CD4-positive, alpha-beta memory T cell (primary cell): ENCODE measurements around the gene RSPRY1. TPM values are rescaled to one million over a fixed set of nuclear protein-coding genes. Genes with fewer than 3 reads are reported as not detected.

ENCODE experiments used
- CTCF ChIA-PET: fragments of 350-600 bp; sonication (Branson Sonifier 250); formaldehyde crosslinking; loops from one replicate; lab custom pipeline; 2021; ENCODE audit warnings: inconsistent platforms; ENCODE audit not compliant: partially characterized antibody; lab: Charles Lee
- POLR2A ChIA-PET: fragments of 350-600 bp; sonication (Branson Sonifier 250); formaldehyde crosslinking; loops from one replicate; lab custom pipeline; 2021; ENCODE audit not compliant: partially characterized antibody; lab: Charles Lee
- DNase-seq, 5 donors: peaks; one replicate each; pipeline versions ENCODE4 v3.0.0 to v3.0.0-alpha.2; 2020 to 2022; ENCODE audit warnings: mixed read lengths in 1 of 5
- H3K27ac ChIP-seq: one replicate; pipeline ENCODE4 v1.7.0; 2013; ENCODE audit warnings: low read depth, low read length
- H3K27me3 ChIP-seq: 2 replicates; pipeline ENCODE4 v1.7.0; 2013; ENCODE audit warnings: mild to moderate bottlenecking, low read length, moderate library complexity; ENCODE audit not compliant: insufficient read depth
- H3K36me3 ChIP-seq: 2 replicates; pipeline ENCODE4 v1.7.0; 2013; ENCODE audit warnings: mild to moderate bottlenecking, low read length, moderate library complexity; ENCODE audit not compliant: insufficient read depth
- H3K4me1 ChIP-seq: 2 replicates; pipeline ENCODE4 v1.7.0; 2013; ENCODE audit warnings: mild to moderate bottlenecking, low read length, moderate library complexity; ENCODE audit not compliant: insufficient read depth
- H3K4me3 ChIP-seq, 2 donors: one replicate each; pipeline ENCODE4 v1.7.0; 2013; ENCODE audit warnings: low read length in 2 of 2, mild to moderate bottlenecking in 1 of 2
- H3K9me3 ChIP-seq, 2 donors: one replicate each; pipeline ENCODE4 v1.7.0; 2013; ENCODE audit warnings: low read length in 2 of 2, control low read depth in 1 of 2; ENCODE audit not compliant: control insufficient read depth in 1 of 2
- H3K27ac Mint-ChIP-seq, 7 donors: one replicate each; pipeline ENCODE4 v1.8.0; 2020 to 2021; ENCODE audit warnings: mixed read lengths in 7 of 7, mild to moderate bottlenecking in 6 of 7, inconsistent platforms in 3 of 7, moderate library complexity in 3 of 7
- H3K27me3 Mint-ChIP-seq, 2 donors: one replicate each; pipeline ENCODE4 v1.8.0; 2020 to 2021; ENCODE audit warnings: mixed read lengths in 2 of 2
- H3K36me3 Mint-ChIP-seq, 2 donors: one replicate each; pipeline ENCODE4 v1.8.0; 2020 to 2021; ENCODE audit warnings: mixed read lengths in 2 of 2, inconsistent platforms in 1 of 2, mild to moderate bottlenecking in 1 of 2
- H3K4me1 Mint-ChIP-seq, 4 donors: one replicate each; pipeline ENCODE4 v1.8.0; 2020 to 2021; ENCODE audit warnings: mixed read lengths in 4 of 4, mild to moderate bottlenecking in 1 of 4
- H3K4me3 Mint-ChIP-seq, 8 donors: one replicate each; pipeline ENCODE4 v1.8.0; 2020 to 2021; ENCODE audit warnings: mixed read lengths in 8 of 8, mild to moderate bottlenecking in 7 of 8, moderate library complexity in 6 of 8, inconsistent platforms in 3 of 8
- H3K9me3 Mint-ChIP-seq, 8 donors: one replicate each; pipeline ENCODE4 v1.8.0; 2020 to 2021; ENCODE audit warnings: mixed read lengths in 8 of 8, mild to moderate bottlenecking in 5 of 8, inconsistent platforms in 3 of 8, moderate library complexity in 1 of 8
- intact Hi-C: fragments of 100-400 bp; cut with micrococcal nuclease; formaldehyde crosslinking; loops from one replicate; pipeline ENCODE4 v1.15.1; 2023
- polyA plus RNA-seq, 2 donors: library from polyadenylated mRNA; unstranded; fragments of 300-500 nt; fragmentation: Illumina TruSeq; gene quantifications; one replicate each; pipeline ENCODE4 v1.2.3, GENCODE V29; 2021
- total RNA-seq, 2 experiments: library from RNA; stranded (reverse); gene quantifications; one replicate each; pipeline ENCODE4 v1.2.3, GENCODE V29; 2021

Gene RSPRY1
- total and polyA plus RNA-seq, 4 experiments from 2014 or later, result 28.5 to 38.0 (median 33.4) TPM

DNA sequence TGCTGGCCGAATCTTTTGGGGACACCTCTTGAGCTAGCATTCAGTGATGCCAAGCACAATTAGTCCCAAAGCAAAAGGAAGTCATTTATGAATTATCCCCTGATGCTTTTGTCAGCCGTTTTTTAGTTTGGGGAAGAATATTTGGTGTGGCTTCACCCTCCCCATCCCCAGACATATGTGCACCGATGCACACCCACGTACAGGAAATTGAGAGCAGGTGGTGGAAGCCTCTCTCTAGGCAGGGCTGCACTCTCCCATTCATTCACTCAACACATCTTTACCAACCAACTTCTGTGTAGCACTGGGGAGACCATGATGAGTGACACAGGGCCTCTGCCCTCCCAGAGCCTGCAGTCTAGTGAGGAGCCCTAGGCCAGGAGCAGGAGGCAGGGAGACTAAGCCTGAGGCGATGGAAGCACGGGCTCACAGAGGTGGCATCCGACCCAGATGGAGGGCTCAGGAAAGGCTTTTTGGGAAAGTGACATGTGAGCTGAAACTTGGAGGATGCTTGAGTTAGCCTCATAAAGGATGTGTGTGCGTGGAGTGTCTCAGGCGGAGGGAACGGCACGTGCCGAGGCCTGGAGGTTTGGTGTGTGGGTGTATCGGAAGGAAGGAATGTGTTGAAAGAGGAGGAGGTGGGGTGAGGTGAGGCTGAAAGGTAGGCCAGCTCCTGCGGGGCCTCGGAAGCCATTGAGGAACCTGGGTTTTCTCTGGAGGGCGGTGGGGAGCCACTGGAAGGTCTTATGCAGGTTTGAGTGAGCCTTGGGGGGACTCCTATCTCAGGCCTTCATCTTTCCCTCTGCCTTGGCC is 44.1 kb upstream of the RSPRY1 start:
- Histone ChIP-seq H3K4me3 (no peak overlapping the region), H3K9me3 (no peaks in the 10 kb centered on the region), H3K27me3 (no peaks in the 10 kb centered on the region), H3K27ac (peak overlapping the region; percentile 4), H3K4me1 (peaks cover 42% of the 10 kb centered on the region), H3K36me3 (no peaks in the 10 kb centered on the region)
- intact Hi-C loops, result no loop called here
- POLR2A ChIA-PET, result interaction anchor here (0.9 to 1.8 kb wide), 7 partner anchors 11 to 50 kb away, joined by 3 to 7 read pairs (median 4); partner anchors contain the start of genes CPNE2, PSME3IP1 and RSPRY1
- Mint-ChIP-seq H3K27me3 (no peaks in the 10 kb centered on the region), H3K27ac (peak overlapping the region; percentile 78 to 96 (median 93)), H3K9me3 (no peaks in the 10 kb centered on the region), H3K4me1 (peaks cover 20 to 64% (median 46%) of the 10 kb centered on the region in 4 donors), H3K36me3 (no peaks in the 10 kb centered on the region), H3K4me3 (peak overlapping the region in 7 of 8 donors; percentile 62 to 85 (median 73))
- peak in 4 of 5 donors; percentile 22 to 28 (median 23) for DNase-seq
- CTCF ChIA-PET, result interaction anchor here (0.7 to 2.5 kb wide), 5 partner anchors 10 to 58 kb away, joined by 3 to 13 read pairs (median 3); partner anchors contain the start of gene CPNE2

DNA sequence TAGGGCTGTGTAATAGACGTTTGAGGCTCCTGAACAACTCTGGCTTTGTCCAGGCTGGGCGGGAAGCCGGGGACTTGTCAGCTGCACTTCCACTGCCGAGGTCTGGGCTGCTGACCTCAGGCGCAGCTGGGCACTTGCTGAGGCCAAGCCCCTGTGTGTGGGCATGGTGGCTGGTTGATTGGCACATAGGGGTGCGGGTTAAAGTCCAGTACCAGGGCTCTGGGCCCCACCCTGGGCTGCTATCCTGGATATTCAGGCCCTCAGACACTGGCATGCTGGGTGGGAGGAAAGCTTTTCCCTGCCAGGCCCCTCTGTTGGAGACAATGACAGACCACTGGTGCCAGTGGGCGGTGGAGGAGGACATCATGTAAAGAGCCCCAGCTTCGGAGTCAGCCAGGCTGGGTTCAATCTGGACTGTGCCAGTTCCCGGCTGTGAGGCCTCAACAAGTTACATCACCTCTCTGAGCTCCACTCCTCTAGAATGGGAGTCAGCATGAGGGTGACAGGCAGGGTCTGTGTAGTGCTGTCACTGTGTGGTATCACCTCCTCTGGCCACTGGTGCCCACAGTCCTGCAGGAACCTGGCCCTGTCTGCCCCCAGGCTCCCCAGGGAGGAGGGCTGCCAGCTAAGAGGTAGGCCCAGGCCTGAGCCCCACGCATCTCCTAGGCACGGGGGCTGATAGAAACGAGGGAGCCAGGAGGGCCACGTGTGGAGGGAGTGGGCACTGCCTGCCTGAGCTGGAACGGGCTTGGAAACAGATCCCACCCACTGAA is 42.8 kb upstream of the RSPRY1 start:
- H3K27me3 Mint-ChIP-seq, result no peaks in the 10 kb centered on the region
- H3K4me1 Mint-ChIP-seq, result peaks cover 21 to 64% (median 47%) of the 10 kb centered on the region in 4 donors
- ChIA-PET CTCF (interaction anchor here (0.8 to 1.5 kb wide), 5 partner anchors 8 to 59 kb away, joined by 3 to 5 read pairs (median 4); partner anchors contain the start of gene CPNE2), POLR2A (interaction anchor here (0.9 to 1.6 kb wide), 3 partner anchors 9 to 59 kb away, joined by 3 to 5 read pairs (median 3); partner anchors contain the start of genes PSME3IP1 and RSPRY1)
- peak overlapping the region in 3 of 7 donors; percentile 27 to 65 (median 43) for H3K27ac Mint-ChIP-seq
- Histone ChIP-seq H3K27me3 (no peaks in the 10 kb centered on the region), H3K9me3 (no peaks in the 10 kb centered on the region), H3K27ac (no peak overlapping the region), H3K36me3 (no peaks in the 10 kb centered on the region), H3K4me3 (no peak overlapping the region), H3K4me1 (peaks cover 42% of the 10 kb centered on the region)
- DNase-seq, result no peak
- no peak overlapping the region for H3K4me3 Mint-ChIP-seq
- intact Hi-C loops, result no loop called here
- H3K36me3 Mint-ChIP-seq, result peaks cover 0 to 2% of the 10 kb centered on the region in 2 donors
- H3K9me3 Mint-ChIP-seq, result no peaks in the 10 kb centered on the region

- H3K4me3 Mint-ChIP-seq, result no peak overlapping the region
- Histone ChIP-seq H3K27me3 (no peaks in the 10 kb centered on the region), H3K36me3 (no peaks in the 10 kb centered on the region), H3K4me1 (peaks cover 42% of the 10 kb centered on the region), H3K4me3 (no peak overlapping the region), H3K27ac (no peak overlapping the region), H3K9me3 (no peaks in the 10 kb centered on the region)
- peaks cover 19 to 57% (median 40%) of the 10 kb centered on the region in 4 donors for H3K4me1 Mint-ChIP-seq
- POLR2A ChIA-PET, result interaction anchor here (1.6 kb wide), 1 partner anchor 10 kb away, joined by 5 read pairs; no protein-coding TSS in a partner anchor
- peak overlapping the region in 2 of 7 donors; percentile 27 to 43 for H3K27ac Mint-ChIP-seq
- CTCF ChIA-PET, result interaction anchor here (0.8 to 1.5 kb wide), 4 partner anchors 9 to 60 kb away, joined by 3 to 5 read pairs (median 4); partner anchors contain the start of gene CPNE2
- intact Hi-C loops, result loop anchor here (2.0 kb wide), 1 partner anchor 19 kb away; no protein-coding TSS in a partner anchor
- peaks cover 0 to 2% of the 10 kb centered on the region in 2 donors for H3K36me3 Mint-ChIP-seq
- H3K27me3 Mint-ChIP-seq, result no peaks in the 10 kb centered on the region
- DNase-seq, result no peak
- H3K9me3 Mint-ChIP-seq, result no peaks in the 10 kb centered on the region
Measured at GRCh38 chr16:57144027-57144426, 42.1 kb upstream of the RSPRY1 start.

- intact Hi-C loops, result loop anchor here (2.0 kb wide), 1 partner anchor 17 kb away; no protein-coding TSS in a partner anchor
- Histone ChIP-seq H3K27ac (no peak overlapping the region), H3K4me1 (peaks cover 35% of the 10 kb centered on the region), H3K36me3 (no peaks in the 10 kb centered on the region), H3K4me3 (no peak overlapping the region), H3K27me3 (no peaks in the 10 kb centered on the region), H3K9me3 (no peaks in the 10 kb centered on the region)
- peak overlapping the region in 3 of 7 donors; percentile 9 to 48 (median 21) for H3K27ac Mint-ChIP-seq
- POLR2A ChIA-PET, result interaction anchor here (1.0 kb wide), 1 partner anchor 40 kb away, joined by 3 read pairs; the partner anchor contains the start of gene PSME3IP1
- H3K36me3 Mint-ChIP-seq, result peaks cover 0 to 2% of the 10 kb centered on the region in 2 donors
- H3K9me3 Mint-ChIP-seq, result no peaks in the 10 kb centered on the region
- H3K4me3 Mint-ChIP-seq, result peak overlapping the region in 1 of 8 donors; percentile 41
- H3K27me3 Mint-ChIP-seq, result no peaks in the 10 kb centered on the region
- no peak for DNase-seq
- peaks cover 13 to 44% (median 30%) of the 10 kb centered on the region in 4 donors for H3K4me1 Mint-ChIP-seq
- CTCF ChIA-PET, result interaction anchor here (0.6 to 1.5 kb wide), 2 partner anchors 27 to 61 kb away, joined by 3 to 5 read pairs; no protein-coding TSS in a partner anchor
Measured at GRCh38 chr16:57145046-57146021, 40.8 kb upstream of the RSPRY1 start.

DNA sequence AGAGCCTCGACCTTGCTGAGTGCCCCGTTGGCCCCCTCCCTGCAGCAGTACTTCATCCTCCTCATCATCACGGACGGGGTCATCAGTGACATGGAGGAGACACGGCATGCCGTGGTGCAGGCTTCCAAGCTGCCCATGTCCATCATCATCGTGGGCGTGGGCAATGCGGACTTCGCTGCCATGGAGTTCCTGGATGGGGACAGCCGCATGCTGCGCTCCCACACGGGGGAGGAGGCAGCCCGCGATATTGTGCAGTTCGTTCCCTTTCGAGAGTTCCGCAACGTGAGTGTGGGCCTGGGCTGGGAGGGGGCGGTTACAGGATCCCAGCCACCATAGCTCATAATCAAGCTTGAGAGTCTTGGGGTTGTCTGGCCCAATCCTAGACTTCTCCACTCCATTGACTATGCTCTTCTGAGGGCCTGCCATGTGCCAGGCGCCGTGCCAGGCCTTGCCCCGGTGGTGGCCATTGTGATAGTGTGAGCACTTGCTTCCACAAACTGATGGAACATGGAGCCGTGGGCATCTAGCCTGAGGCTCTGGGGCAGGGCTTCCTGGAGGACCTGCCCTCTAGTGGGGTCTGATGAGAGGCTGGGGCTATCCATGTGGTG is 40.0 kb upstream of the RSPRY1 start:
- CTCF ChIA-PET, result no interaction called here
- Histone ChIP-seq H3K4me1 (peaks cover 27% of the 10 kb centered on the region), H3K9me3 (no peaks in the 10 kb centered on the region), H3K4me3 (no peak overlapping the region), H3K36me3 (no peaks in the 10 kb centered on the region), H3K27me3 (no peaks in the 10 kb centered on the region), H3K27ac (no peak overlapping the region)
- peaks cover 0 to 5% of the 10 kb centered on the region in 2 donors for H3K36me3 Mint-ChIP-seq
- intact Hi-C loops, result no loop called here
- H3K4me1 Mint-ChIP-seq, result peaks cover 11 to 36% (median 26%) of the 10 kb centered on the region in 4 donors
- POLR2A ChIA-PET, result no interaction called here
- peak overlapping the region in 1 of 8 donors; percentile 41 for H3K4me3 Mint-ChIP-seq
- DNase-seq, result no peak
- no peaks in the 10 kb centered on the region for H3K9me3 Mint-ChIP-seq
- H3K27me3 Mint-ChIP-seq, result no peaks in the 10 kb centered on the region
- no peak overlapping the region for H3K27ac Mint-ChIP-seq

GRCh38 chr16:57146735-57147134 is 39.4 kb upstream of the RSPRY1 start:
- Histone ChIP-seq H3K27me3 (no peaks in the 10 kb centered on the region), H3K9me3 (no peaks in the 10 kb centered on the region), H3K4me3 (no peak overlapping the region), H3K36me3 (no peaks in the 10 kb centered on the region), H3K27ac (no peak overlapping the region), H3K4me1 (peaks cover 21% of the 10 kb centered on the region)
- H3K9me3 Mint-ChIP-seq, result no peaks in the 10 kb centered on the region
- no peak overlapping the region for H3K27ac Mint-ChIP-seq
- CTCF ChIA-PET, result no interaction called here
- H3K4me3 Mint-ChIP-seq, result no peak overlapping the region
- POLR2A ChIA-PET, result no interaction called here
- peaks cover 0 to 7% of the 10 kb centered on the region in 2 donors for H3K36me3 Mint-ChIP-seq
- H3K27me3 Mint-ChIP-seq, result no peaks in the 10 kb centered on the region
- DNase-seq, result no peak
- H3K4me1 Mint-ChIP-seq, result peaks cover 10 to 30% (median 21%) of the 10 kb centered on the region in 4 donors
- intact Hi-C loops, result no loop called here
